HepG2 (cell line): Measurements from ENCODE around the gene BCAS4. TPM values are rescaled to one million over a fixed set of nuclear protein-coding genes. Genes with fewer than 3 reads are reported as not detected.

Experiments used
- AKAP8 ChIP-seq: sonication (generic); formaldehyde crosslinking; IDR thresholded peaks from 2 replicates; pipeline ENCODE4 v1.5.1; 2020; ENCODE audit warnings: mild to moderate bottlenecking, missing genetic modification reagents
- ATF7-NPFF ChIP-seq: sonication (generic); formaldehyde crosslinking; IDR thresholded peaks from 2 replicates; pipeline ENCODE4 v1.8.1; 2023; ENCODE audit warnings: mild to moderate bottlenecking, low read depth, missing genetic modification reagents, moderate library complexity
- BRCA1 ChIP-seq: sonication (generic); formaldehyde crosslinking; IDR thresholded peaks from 2 replicates; pipeline ENCODE4 v1.4.0; 2020; ENCODE audit warnings: missing genetic modification reagents
- DDIT3 ChIP-seq: sonication (generic); formaldehyde crosslinking; IDR thresholded peaks from 2 replicates; pipeline ENCODE4 v1.4.0; 2020; ENCODE audit warnings: mild to moderate bottlenecking, missing genetic modification reagents
- ERF ChIP-seq: IDR thresholded peaks from 2 replicates; pipeline ENCODE4 v1.6.1; 2018; ENCODE audit warnings: missing biosample characterization, missing genetic modification reagents
- HNF1A ChIP-seq, 2 experiments: sonication (generic) in 1 of 2; formaldehyde crosslinking in 1 of 2; IDR thresholded peaks; 2 replicates each; pipeline versions ENCODE4 v1.4.0 to v1.6.1; 2016 to 2020; ENCODE audit warnings: borderline replicate concordance in 1 of 2, low read depth in 1 of 2, mild to moderate bottlenecking in 1 of 2, missing genetic modification reagents in 1 of 2
- MEIS1 ChIP-seq: sonication (generic); formaldehyde crosslinking; IDR thresholded peaks from 2 replicates; pipeline ENCODE4 v1.9.0; 2021; ENCODE audit warnings: mild to moderate bottlenecking, missing genetic modification reagents, moderate library complexity, borderline replicate concordance
- NCOA2 ChIP-seq: sonication (generic); formaldehyde crosslinking; IDR thresholded peaks from 2 replicates; pipeline ENCODE4 v1.8.0; 2022; ENCODE audit warnings: inconsistent platforms
- PAXIP1 ChIP-seq: sonication (generic); formaldehyde crosslinking; conservative IDR thresholded peaks from 2 replicates; pipeline ENCODE4 v1.4.0; 2020; ENCODE audit warnings: mild to moderate bottlenecking, missing genetic modification reagents, moderate library complexity
- SMYD3 ChIP-seq: sonication (generic); formaldehyde crosslinking; IDR thresholded peaks from 2 replicates; pipeline ENCODE4 v1.8.1; 2023; ENCODE audit warnings: mild to moderate bottlenecking, missing genetic modification reagents
- UBTF ChIP-seq: sonication (generic); formaldehyde crosslinking; IDR thresholded peaks from 2 replicates; pipeline ENCODE4 v1.4.0; 2020; ENCODE audit warnings: mild to moderate bottlenecking, missing genetic modification reagents
- ZC3H13 ChIP-seq: sonication (generic); formaldehyde crosslinking; IDR thresholded peaks from 2 replicates; pipeline ENCODE4 v1.8.1; 2023; ENCODE audit warnings: mild to moderate bottlenecking, missing genetic modification reagents, moderate library complexity
- ZFP90 ChIP-seq: sonication (generic); formaldehyde crosslinking; IDR thresholded peaks from 2 replicates; pipeline ENCODE4 v1.8.0; 2022; ENCODE audit warnings: missing genetic modification reagents, mild to moderate bottlenecking, inconsistent platforms, borderline replicate concordance
- ZNF292 ChIP-seq: sonication (generic); formaldehyde crosslinking; IDR thresholded peaks from 2 replicates; pipeline ENCODE4 v1.8.1; 2022; ENCODE audit warnings: mild to moderate bottlenecking, low read depth, missing genetic modification reagents, borderline replicate concordance
- ZNF44 ChIP-seq: sonication (generic); formaldehyde crosslinking; IDR thresholded peaks from 2 replicates; pipeline ENCODE4 v1.5.1; 2020; ENCODE audit warnings: mild to moderate bottlenecking, missing genetic modification reagents
- ZNF441 ChIP-seq: sonication (generic); formaldehyde crosslinking; IDR thresholded peaks from 2 replicates; pipeline ENCODE4 v1.7.0; 2021; ENCODE audit warnings: missing genetic modification reagents, borderline replicate concordance
- ZNF616 ChIP-seq: sonication (generic); formaldehyde crosslinking; IDR thresholded peaks from 2 replicates; pipeline ENCODE4 v1.5.0; 2020; ENCODE audit warnings: low read depth, mild to moderate bottlenecking, missing genetic modification reagents
- polyA plus RNA-seq, 8 experiments: library from polyadenylated mRNA; depleted of rRNA in 3 of 8; stranded (reverse) in 7 of 8; unstranded in 1 of 8; fragments of >200 nt; fragmentation: Illumina TruSeq in 4 of 8; extraction: Trizol in 4 of 8; gene quantifications; 2 replicates each; pipeline versions ENCODE4 v1.2.1 to v1.2.3, GENCODE V29; 2011 to 2016; ENCODE audit warnings: low read depth in 4 of 8, missing spikeins in 1 of 8, mixed read lengths in 1 of 8; ENCODE audit not compliant: insufficient read depth in 1 of 8
- total RNA-seq, 5 experiments: library from RNA; depleted of rRNA; stranded (reverse); fragments of >200 nt; fragmentation: Illumina TruSeq; extraction: Trizol; gene quantifications; 2 replicates each; pipeline ENCODE4 v1.2.3, GENCODE V29; 2016; ENCODE audit warnings: low read depth in 1 of 5

BCAS4 gene
- total and polyA plus RNA-seq, 2 of the 13 experiments (the other 11 are each of a cell fraction or from before 2014, with no cell fraction given) = 7.2 to 8.0 TPM

- TF ChIP-seq ZC3H13 (CRISPR knock-in tag) = no peak
- TF ChIP-seq AKAP8 (CRISPR knock-in tag) = no peak
- TF ChIP-seq SMYD3 (CRISPR knock-in tag) = no peak
- 0 out of 2 replicates have a peak, but pooled peaks have one; percentile 33 for TF ChIP-seq MEIS1 (CRISPR knock-in tag)
- no peak for TF ChIP-seq ZNF441 (CRISPR knock-in tag)
- 0 out of 2 replicates have a peak, but pooled peaks have one; percentile 19 for TF ChIP-seq NCOA2 (CRISPR knock-in tag)
- no peak for TF ChIP-seq ERF (CRISPR knock-in tag)
- peak; percentile 50; the same call in 1 of the 2 replicates for TF ChIP-seq ZNF616 (CRISPR knock-in tag)
- TF ChIP-seq UBTF (CRISPR knock-in tag) = 0 out of 2 replicates have a peak, but pooled peaks have one; percentile 4
- 0 out of 2 replicates have a peak, but pooled peaks have one; percentile 52 for TF ChIP-seq ZNF44 (CRISPR knock-in tag)
- TF ChIP-seq PAXIP1 (CRISPR knock-in tag) = peak; percentile 23; the same call in 1 of the 2 replicates
- TF ChIP-seq ZFP90 = 0 out of 2 replicates have a peak, but pooled peaks have one; percentile 27
- TF ChIP-seq ZNF292 (CRISPR knock-in tag) = no peak
- no peak for TF ChIP-seq DDIT3
- no peak for TF ChIP-seq ATF7-NPFF
- no peak for TF ChIP-seq HNF1A (IDR thresholded peaks at IDR 0.05; ENCODE audit: low read depth)
- TF ChIP-seq HNF1A (CRISPR knock-in tag; IDR thresholded peaks at IDR 0.05; ENCODE audit: borderline replicate concordance) = 0 out of 2 replicates have a peak, but pooled peaks have one; percentile 24
- 0 out of 2 replicates have a peak, but pooled peaks have one; percentile 25 for TF ChIP-seq BRCA1 (CRISPR knock-in tag)
Observed at GRCh38 chr20:50792708-50793574, 1.9 kb upstream of the BCAS4 start (continued).
